OCI-LY1 (cell line): ENCODE data around the gene PITPNM1.

ENCODE experiments used
- EZH2 ChIP-seq: fragments of 200-600 bp; sonication (generic), shearing (Covaris generic); IDR thresholded peaks from 2 replicates; pipeline ENCODE4 v1.8.0; 2017; ENCODE audit warnings: borderline replicate concordance, mixed run types, mild to moderate bottlenecking, antibody characterized with exemption, low read length, moderate library complexity, mixed read lengths
- TF ChIP-seq, protein P1 (sequence below): fragments of 200-600 bp; sonication (generic), shearing (Covaris generic); IDR thresholded peaks from 2 replicates; pipeline ENCODE4 v1.5.1; 2017; ENCODE audit warnings: mild to moderate bottlenecking, antibody characterized with exemption, low read length, moderate library complexity, mixed read lengths

GRCh38 chr11:67482827-67483798 is 22.1 kb downstream of the PITPNM1 start, which contains the start of gene AIP:
- TF ChIP-seq, protein P1, sequence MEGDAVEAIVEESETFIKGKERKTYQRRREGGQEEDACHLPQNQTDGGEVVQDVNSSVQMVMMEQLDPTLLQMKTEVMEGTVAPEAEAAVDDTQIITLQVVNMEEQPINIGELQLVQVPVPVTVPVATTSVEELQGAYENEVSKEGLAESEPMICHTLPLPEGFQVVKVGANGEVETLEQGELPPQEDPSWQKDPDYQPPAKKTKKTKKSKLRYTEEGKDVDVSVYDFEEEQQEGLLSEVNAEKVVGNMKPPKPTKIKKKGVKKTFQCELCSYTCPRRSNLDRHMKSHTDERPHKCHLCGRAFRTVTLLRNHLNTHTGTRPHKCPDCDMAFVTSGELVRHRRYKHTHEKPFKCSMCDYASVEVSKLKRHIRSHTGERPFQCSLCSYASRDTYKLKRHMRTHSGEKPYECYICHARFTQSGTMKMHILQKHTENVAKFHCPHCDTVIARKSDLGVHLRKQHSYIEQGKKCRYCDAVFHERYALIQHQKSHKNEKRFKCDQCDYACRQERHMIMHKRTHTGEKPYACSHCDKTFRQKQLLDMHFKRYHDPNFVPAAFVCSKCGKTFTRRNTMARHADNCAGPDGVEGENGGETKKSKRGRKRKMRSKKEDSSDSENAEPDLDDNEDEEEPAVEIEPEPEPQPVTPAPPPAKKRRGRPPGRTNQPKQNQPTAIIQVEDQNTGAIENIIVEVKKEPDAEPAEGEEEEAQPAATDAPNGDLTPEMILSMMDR = no peak
- TF ChIP-seq EZH2 = no peak
